ENCODE results near the gene HS6ST2.

Gene HS6ST2

GRCh38 chrX:132612821-132613564 lies 345.4 kb downstream of the HS6ST2 start:
- Histone ChIP-seq H3K27me3 (ENCODE audit: low read depth, low read length) (no peaks in the 10 kb centered on the region), H3K4me1 (ENCODE audit: control insufficient read depth in 1 of 2, insufficient read depth in 2 of 2, low read length in 2 of 2) (no peaks in the 10 kb centered on the region), H3K9me3 (ENCODE audit: control insufficient read depth in 1 of 2, low read length in 2 of 2) (no peaks in the 10 kb centered on the region)

DNA sequence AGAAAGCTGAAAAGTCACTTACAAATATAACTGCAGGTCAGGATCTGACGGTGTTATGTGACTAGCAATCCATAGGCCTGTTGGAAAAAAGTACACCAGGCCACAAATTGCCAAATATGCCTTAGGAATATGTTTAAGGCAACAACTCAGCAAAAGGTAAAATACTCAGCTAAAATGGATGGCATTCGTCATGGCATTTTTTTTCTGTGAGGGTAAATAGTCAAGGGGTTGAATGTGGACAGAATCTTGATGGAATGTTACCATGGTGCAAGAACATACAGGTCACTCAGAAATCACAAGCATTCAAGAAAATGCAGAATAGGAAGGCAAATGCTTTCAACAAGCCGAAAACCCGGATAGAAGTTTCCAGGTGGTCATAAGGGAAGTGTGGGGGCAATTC lies 347.9 kb downstream of the HS6ST2 start:
- Histone ChIP-seq H3K9me3 (ENCODE audit: control insufficient read depth in 1 of 2, low read length in 2 of 2) (no peaks in the 10 kb centered on the region), H3K36me3 (ENCODE audit: control insufficient read depth in 1 of 2, insufficient read depth in 2 of 2, low read length in 2 of 2) (no peaks in the 10 kb centered on the region)

More at GRCh38 chrX:132612821-132613564, 345.4 kb downstream of the HS6ST2 start:
- Histone ChIP-seq H3K4me3 (ENCODE audit: low read depth in 1 of 2, low read length in 2 of 2) (no peak overlapping the region), H3K27ac (ENCODE audit: low read length) (no peak overlapping the region), H3K36me3 (ENCODE audit: control insufficient read depth in 1 of 2, insufficient read depth in 2 of 2, low read length in 2 of 2) (no peaks in the 10 kb centered on the region)

GRCh38 chrX:132609362-132609848 lies 349.0 kb downstream of the HS6ST2 start:
- no peaks in the 10 kb centered on the region for H3K4me1 ChIP-seq (ENCODE audit: control insufficient read depth in 1 of 2, insufficient read depth in 2 of 2, low read length in 2 of 2)
- no peak overlapping the region for H3K27ac ChIP-seq (ENCODE audit: low read length)
- H3K9me3 ChIP-seq (ENCODE audit: control insufficient read depth in 1 of 2, low read length in 2 of 2) = no peaks in the 10 kb centered on the region
- no peaks in the 10 kb centered on the region for H3K36me3 ChIP-seq (ENCODE audit: control insufficient read depth in 1 of 2, insufficient read depth in 2 of 2, low read length in 2 of 2)
- H3K27me3 ChIP-seq (ENCODE audit: low read depth, low read length) = no peaks in the 10 kb centered on the region
- no peak overlapping the region for H3K4me3 ChIP-seq (ENCODE audit: low read depth in 1 of 2, low read length in 2 of 2)

More for the DNA sequence above, 347.9 kb downstream of the HS6ST2 start:
- Histone ChIP-seq H3K27me3 (ENCODE audit: low read depth, low read length) (no peaks in the 10 kb centered on the region), H3K27ac (ENCODE audit: low read length) (no peak overlapping the region), H3K4me3 (ENCODE audit: low read depth in 1 of 2, low read length in 2 of 2) (no peak overlapping the region), H3K4me1 (ENCODE audit: control insufficient read depth in 1 of 2, insufficient read depth in 2 of 2, low read length in 2 of 2) (no peaks in the 10 kb centered on the region)

- no peaks in the 10 kb centered on the region for H3K4me1 ChIP-seq (ENCODE audit: control insufficient read depth in 1 of 2, insufficient read depth in 2 of 2, low read length in 2 of 2)
- H3K9me3 ChIP-seq (ENCODE audit: control insufficient read depth in 1 of 2, low read length in 2 of 2) = no peaks in the 10 kb centered on the region
- H3K36me3 ChIP-seq (ENCODE audit: control insufficient read depth in 1 of 2, insufficient read depth in 2 of 2, low read length in 2 of 2) = no peaks in the 10 kb centered on the region
- H3K27ac ChIP-seq (ENCODE audit: low read length) = no peak overlapping the region
- H3K4me3 ChIP-seq (ENCODE audit: low read depth in 1 of 2, low read length in 2 of 2) = no peak overlapping the region
- H3K27me3 ChIP-seq (ENCODE audit: low read depth, low read length) = no peaks in the 10 kb centered on the region
These were observed 354.6 kb downstream of the HS6ST2 start for GRCh38 chrX:132603700-132604286.

- Histone ChIP-seq H3K9me3 (ENCODE audit: control insufficient read depth in 1 of 2, low read length in 2 of 2) (no peaks in the 10 kb centered on the region), H3K27me3 (ENCODE audit: low read depth, low read length) (no peaks in the 10 kb centered on the region), H3K36me3 (ENCODE audit: control insufficient read depth in 1 of 2, insufficient read depth in 2 of 2, low read length in 2 of 2) (no peaks in the 10 kb centered on the region), H3K4me3 (ENCODE audit: low read depth in 1 of 2, low read length in 2 of 2) (no peak overlapping the region), H3K4me1 (ENCODE audit: control insufficient read depth in 1 of 2, insufficient read depth in 2 of 2, low read length in 2 of 2) (no peaks in the 10 kb centered on the region), H3K27ac (ENCODE audit: low read length) (no peak overlapping the region)
These were observed 355.7 kb downstream of the HS6ST2 start for GRCh38 chrX:132602701-132603100.

DNA sequence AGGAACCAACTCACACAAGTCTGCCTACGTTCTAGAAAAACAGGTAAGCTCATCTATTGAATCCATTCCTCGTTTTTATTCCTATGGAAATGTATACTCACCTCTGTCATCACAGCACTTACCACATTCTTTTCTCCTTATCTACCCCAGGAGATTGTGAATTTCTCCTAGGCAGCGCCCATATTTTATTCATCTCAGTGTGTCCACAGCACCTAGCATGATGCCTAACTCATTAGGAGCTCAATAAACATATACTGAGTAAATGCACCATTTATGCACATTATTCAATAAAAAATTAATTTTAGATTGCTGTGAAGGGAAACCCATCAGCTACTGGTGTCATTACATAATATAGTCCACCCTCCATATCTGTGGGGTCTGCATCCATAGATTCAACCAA lies 363.4 kb downstream of the HS6ST2 start:
- Histone ChIP-seq H3K9me3 (ENCODE audit: control insufficient read depth in 1 of 2, low read length in 2 of 2) (no peaks in the 10 kb centered on the region), H3K36me3 (ENCODE audit: control insufficient read depth in 1 of 2, insufficient read depth in 2 of 2, low read length in 2 of 2) (no peaks in the 10 kb centered on the region), H3K4me3 (ENCODE audit: low read depth in 1 of 2, low read length in 2 of 2) (no peak overlapping the region), H3K27ac (ENCODE audit: low read length) (no peak overlapping the region), H3K27me3 (ENCODE audit: low read depth, low read length) (no peaks in the 10 kb centered on the region), H3K4me1 (ENCODE audit: control insufficient read depth in 1 of 2, insufficient read depth in 2 of 2, low read length in 2 of 2) (no peaks in the 10 kb centered on the region)

GRCh38 chrX:132594129-132594528 lies 364.3 kb downstream of the HS6ST2 start:
- H3K36me3 ChIP-seq (ENCODE audit: control insufficient read depth in 1 of 2, insufficient read depth in 2 of 2, low read length in 2 of 2) = no peaks in the 10 kb centered on the region
- no peaks in the 10 kb centered on the region for H3K9me3 ChIP-seq (ENCODE audit: control insufficient read depth in 1 of 2, low read length in 2 of 2)
- no peaks in the 10 kb centered on the region for H3K4me1 ChIP-seq (ENCODE audit: control insufficient read depth in 1 of 2, insufficient read depth in 2 of 2, low read length in 2 of 2)
- no peak overlapping the region for H3K27ac ChIP-seq (ENCODE audit: low read length)
- no peaks in the 10 kb centered on the region for H3K27me3 ChIP-seq (ENCODE audit: low read depth, low read length)
- H3K4me3 ChIP-seq (ENCODE audit: low read depth in 1 of 2, low read length in 2 of 2) = no peak overlapping the region

DNA sequence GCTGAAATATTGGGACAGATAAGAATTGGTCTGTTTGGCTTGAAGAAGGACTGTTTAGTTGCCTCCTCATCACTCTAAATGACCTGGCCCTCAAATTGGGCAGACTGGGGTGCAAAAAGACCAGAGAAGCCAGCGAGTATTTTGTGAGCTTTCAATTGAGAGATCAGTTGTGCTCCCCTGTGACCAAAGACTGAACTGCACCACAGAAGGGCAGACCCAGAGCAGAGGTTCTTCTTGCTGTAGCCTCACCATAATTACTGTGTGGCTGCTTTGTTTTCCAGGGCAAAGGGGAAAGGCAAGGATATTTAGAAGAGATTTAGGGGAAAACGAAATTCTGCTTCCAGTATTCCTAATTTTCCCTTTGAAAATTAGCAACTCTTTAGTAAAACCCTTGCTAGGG lies 365.5 kb downstream of the HS6ST2 start:
- no peaks in the 10 kb centered on the region for H3K36me3 ChIP-seq (ENCODE audit: control insufficient read depth in 1 of 2, insufficient read depth in 2 of 2, low read length in 2 of 2)
- H3K27ac ChIP-seq (ENCODE audit: low read length) = no peak overlapping the region
- no peaks in the 10 kb centered on the region for H3K4me1 ChIP-seq (ENCODE audit: control insufficient read depth in 1 of 2, insufficient read depth in 2 of 2, low read length in 2 of 2)
- H3K4me3 ChIP-seq (ENCODE audit: low read depth in 1 of 2, low read length in 2 of 2) = no peak overlapping the region
- no peaks in the 10 kb centered on the region for H3K9me3 ChIP-seq (ENCODE audit: control insufficient read depth in 1 of 2, low read length in 2 of 2)
- H3K27me3 ChIP-seq (ENCODE audit: low read depth, low read length) = no peaks in the 10 kb centered on the region

DNA sequence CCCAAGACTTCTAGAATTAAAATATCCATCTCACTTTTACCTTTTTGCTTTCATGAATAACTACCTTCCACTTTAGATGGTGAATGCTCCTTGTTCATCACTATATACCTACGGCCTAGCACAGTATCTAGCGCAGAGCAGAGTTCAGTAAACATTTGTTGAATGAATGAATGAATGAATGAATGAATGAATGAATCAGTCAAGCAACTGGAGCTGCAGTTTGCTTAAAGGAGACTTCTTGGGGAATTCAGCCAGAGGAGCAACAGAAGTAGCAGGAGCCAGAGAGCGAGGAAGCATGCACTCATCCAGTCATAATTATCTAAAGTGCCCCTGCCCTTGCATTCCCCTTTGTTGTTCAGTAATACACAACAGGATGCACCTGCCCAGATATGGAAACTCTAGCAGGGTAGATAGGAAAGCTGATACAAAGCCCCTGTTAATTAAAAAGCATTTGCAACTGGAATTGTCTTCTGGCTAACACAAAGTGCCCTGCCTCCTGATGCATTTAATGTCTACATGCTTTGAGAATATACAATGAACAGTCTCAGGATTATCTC lies 366.6 kb downstream of the HS6ST2 start:
- Histone ChIP-seq H3K4me1 (ENCODE audit: control insufficient read depth in 1 of 2, insufficient read depth in 2 of 2, low read length in 2 of 2) (no peaks in the 10 kb centered on the region), H3K27ac (ENCODE audit: low read length) (no peak overlapping the region), H3K4me3 (ENCODE audit: low read depth in 1 of 2, low read length in 2 of 2) (no peak overlapping the region), H3K36me3 (ENCODE audit: control insufficient read depth in 1 of 2, insufficient read depth in 2 of 2, low read length in 2 of 2) (no peaks in the 10 kb centered on the region), H3K9me3 (ENCODE audit: control insufficient read depth in 1 of 2, low read length in 2 of 2) (no peaks in the 10 kb centered on the region), H3K27me3 (ENCODE audit: low read depth, low read length) (no peaks in the 10 kb centered on the region)

- H3K36me3 ChIP-seq (ENCODE audit: control insufficient read depth in 1 of 2, insufficient read depth in 2 of 2, low read length in 2 of 2) = no peaks in the 10 kb centered on the region
- no peak overlapping the region for H3K4me3 ChIP-seq (ENCODE audit: low read depth in 1 of 2, low read length in 2 of 2)
- H3K27me3 ChIP-seq (ENCODE audit: low read depth, low read length) = no peaks in the 10 kb centered on the region
- H3K27ac ChIP-seq (ENCODE audit: low read length) = no peak overlapping the region
- H3K4me1 ChIP-seq (ENCODE audit: control insufficient read depth in 1 of 2, insufficient read depth in 2 of 2, low read length in 2 of 2) = no peaks in the 10 kb centered on the region
- H3K9me3 ChIP-seq (ENCODE audit: control insufficient read depth in 1 of 2, low read length in 2 of 2) = no peaks in the 10 kb centered on the region
These were observed 367.9 kb downstream of the HS6ST2 start for GRCh38 chrX:132590350-132591026.

DNA sequence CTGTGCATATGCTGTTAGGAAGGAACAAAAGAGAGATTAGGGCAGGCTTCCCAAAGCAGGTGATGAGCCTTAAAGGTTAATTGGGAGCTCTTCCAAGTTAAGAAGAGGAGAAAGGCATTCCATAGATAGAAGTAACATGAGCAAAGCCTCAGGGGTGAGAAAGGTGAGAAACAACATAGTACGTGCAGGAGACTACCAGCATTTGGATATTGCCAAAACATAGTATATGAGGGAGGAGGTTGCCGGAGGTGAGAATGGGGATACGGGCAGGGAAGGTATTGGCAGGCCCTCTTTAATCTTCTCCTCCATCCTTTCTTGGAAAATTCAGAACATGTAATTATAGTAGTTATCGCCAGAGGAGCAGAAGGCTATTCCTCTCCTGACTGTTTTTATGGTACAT lies 373.5 kb downstream of the HS6ST2 start:
- Histone ChIP-seq H3K27ac (ENCODE audit: low read length) (no peak overlapping the region), H3K4me1 (ENCODE audit: control insufficient read depth in 1 of 2, insufficient read depth in 2 of 2, low read length in 2 of 2) (no peaks in the 10 kb centered on the region), H3K9me3 (ENCODE audit: control insufficient read depth in 1 of 2, low read length in 2 of 2) (no peaks in the 10 kb centered on the region), H3K27me3 (ENCODE audit: low read depth, low read length) (no peaks in the 10 kb centered on the region), H3K36me3 (ENCODE audit: control insufficient read depth in 1 of 2, insufficient read depth in 2 of 2, low read length in 2 of 2) (no peaks in the 10 kb centered on the region), H3K4me3 (ENCODE audit: low read depth in 1 of 2, low read length in 2 of 2) (no peak overlapping the region)

Data from muscle layer of duodenum (tissue), 2 donors.